ENCODE measurements around the gene DEFB112. TPM values are rescaled to one million over a fixed set of nuclear protein-coding genes. Genes with fewer than 3 reads are reported as not detected.

Gene DEFB112
- total RNA-seq, 1 donor from 2014 or later, result not detected

GRCh38 chr6:50093116-50093937 is 43.6 kb upstream of the DEFB112 start:
- Mint-ChIP-seq H3K4me3 (ENCODE audit: unreplicated experiment) (no peak overlapping the region), H3K36me3 (ENCODE audit: unreplicated experiment) (no peaks in the 10 kb centered on the region), H3K27ac (ENCODE audit: unreplicated experiment) (no peak overlapping the region), H3K27me3 (ENCODE audit: unreplicated experiment) (peaks cover 4% of the 10 kb centered on the region), H3K9me3 (ENCODE audit: unreplicated experiment) (no peaks in the 10 kb centered on the region), H3K4me1 (ENCODE audit: unreplicated experiment) (no peaks in the 10 kb centered on the region)
- no peak for TF ChIP-seq CTCF (IDR thresholded peaks at IDR 0.05)
- DNase-seq (ENCODE audit: extremely low spot score, unreplicated experiment), result no peak

GRCh38 chr6:50091641-50092040 is 41.9 kb upstream of the DEFB112 start:
- no peak for DNase-seq (ENCODE audit: extremely low spot score, unreplicated experiment)
- Mint-ChIP-seq H3K27ac (ENCODE audit: unreplicated experiment) (no peak overlapping the region), H3K4me1 (ENCODE audit: unreplicated experiment) (peaks cover 5% of the 10 kb centered on the region), H3K4me3 (ENCODE audit: unreplicated experiment) (no peak overlapping the region), H3K9me3 (ENCODE audit: unreplicated experiment) (no peaks in the 10 kb centered on the region), H3K36me3 (ENCODE audit: unreplicated experiment) (no peaks in the 10 kb centered on the region), H3K27me3 (ENCODE audit: unreplicated experiment) (peaks cover 4% of the 10 kb centered on the region)
- no peak for TF ChIP-seq CTCF (IDR thresholded peaks at IDR 0.05)

GRCh38 chr6:50089911-50090310 is 40.2 kb upstream of the DEFB112 start:
- TF ChIP-seq CTCF (IDR thresholded peaks at IDR 0.05), result no peak
- H3K4me3 Mint-ChIP-seq (ENCODE audit: unreplicated experiment), result no peak overlapping the region
- no peak overlapping the region for H3K27ac Mint-ChIP-seq (ENCODE audit: unreplicated experiment)
- no peaks in the 10 kb centered on the region for H3K9me3 Mint-ChIP-seq (ENCODE audit: unreplicated experiment)
- H3K27me3 Mint-ChIP-seq (ENCODE audit: unreplicated experiment), result no peaks in the 10 kb centered on the region
- DNase-seq (ENCODE audit: extremely low spot score, unreplicated experiment), result no peak
- peaks cover 5% of the 10 kb centered on the region for H3K4me1 Mint-ChIP-seq (ENCODE audit: unreplicated experiment)
- H3K36me3 Mint-ChIP-seq (ENCODE audit: unreplicated experiment), result no peaks in the 10 kb centered on the region

- Mint-ChIP-seq H3K4me1 (ENCODE audit: unreplicated experiment) (peaks cover 5% of the 10 kb centered on the region), H3K27me3 (ENCODE audit: unreplicated experiment) (no peaks in the 10 kb centered on the region), H3K36me3 (ENCODE audit: unreplicated experiment) (no peaks in the 10 kb centered on the region), H3K27ac (ENCODE audit: unreplicated experiment) (no peak overlapping the region), H3K4me3 (ENCODE audit: unreplicated experiment) (no peak overlapping the region), H3K9me3 (ENCODE audit: unreplicated experiment) (no peaks in the 10 kb centered on the region)
- no peak for DNase-seq (ENCODE audit: extremely low spot score, unreplicated experiment)
- no peak for TF ChIP-seq CTCF (IDR thresholded peaks at IDR 0.05)
Measured at GRCh38 chr6:50087231-50087954, 37.7 kb upstream of the DEFB112 start.

GRCh38 chr6:50077385-50077784 is 27.7 kb upstream of the DEFB112 start:
- DNase-seq (ENCODE audit: extremely low spot score, unreplicated experiment), result no peak
- no peaks in the 10 kb centered on the region for H3K9me3 Mint-ChIP-seq (ENCODE audit: unreplicated experiment)
- no peaks in the 10 kb centered on the region for H3K4me1 Mint-ChIP-seq (ENCODE audit: unreplicated experiment)
- no peaks in the 10 kb centered on the region for H3K36me3 Mint-ChIP-seq (ENCODE audit: unreplicated experiment)
- H3K27me3 Mint-ChIP-seq (ENCODE audit: unreplicated experiment), result peaks cover 10% of the 10 kb centered on the region
- TF ChIP-seq CTCF (IDR thresholded peaks at IDR 0.05), result no peak
- H3K4me3 Mint-ChIP-seq (ENCODE audit: unreplicated experiment), result no peak overlapping the region
- no peak overlapping the region for H3K27ac Mint-ChIP-seq (ENCODE audit: unreplicated experiment)

Measured in osteocyte (in vitro differentiated cells).